HepG2 (cell line): ENCODE data around the gene C1QBP.

Source experiments
- ETV6 ChIP-seq: sonication (generic); formaldehyde crosslinking; conservative IDR thresholded peaks from 2 replicates; pipeline ENCODE4 v1.4.0; 2020; ENCODE audit warnings: missing genetic modification reagents
- ZNF672 ChIP-seq: sonication (generic); formaldehyde crosslinking; IDR thresholded peaks from 2 replicates; pipeline ENCODE4 v1.8.1; 2022; ENCODE audit warnings: missing genetic modification reagents
- TF ChIP-seq, protein P1 (sequence below): sonication (generic); formaldehyde crosslinking; IDR thresholded peaks from 2 replicates; pipeline ENCODE4 v1.5.0; 2020; ENCODE audit warnings: mild to moderate bottlenecking, missing genetic modification reagents, moderate library complexity
- TF ChIP-seq, protein P2 (sequence below): sonication (generic); formaldehyde crosslinking; IDR thresholded peaks from 2 replicates; pipeline ENCODE4 v1.4.0; 2020; ENCODE audit warnings: missing genetic modification reagents

DNA sequence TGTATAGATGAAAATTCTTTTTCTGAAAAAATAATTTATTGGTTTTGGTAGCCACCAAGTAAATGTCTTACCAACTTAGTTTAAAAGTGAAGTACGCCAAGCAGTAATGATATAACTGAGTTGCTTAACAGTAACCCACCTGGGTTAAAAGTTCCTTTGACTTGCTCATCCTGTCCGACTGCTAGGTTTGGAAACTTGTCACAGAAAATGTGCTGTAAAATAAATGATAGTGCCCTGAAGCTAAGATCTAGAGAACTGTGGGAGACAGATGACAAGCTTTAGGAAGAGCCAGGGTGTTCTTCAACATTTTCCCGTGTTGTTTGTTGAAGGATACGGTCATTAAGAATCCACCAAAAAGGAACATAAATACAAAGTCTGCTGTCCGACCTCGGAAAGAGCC lies 42.0 kb upstream of the C1QBP start:
- TF ChIP-seq ETV6 (CRISPR knock-in tag) (no peak), ZNF672 (CRISPR knock-in tag) (no peak)
- TF ChIP-seq, protein P1, sequence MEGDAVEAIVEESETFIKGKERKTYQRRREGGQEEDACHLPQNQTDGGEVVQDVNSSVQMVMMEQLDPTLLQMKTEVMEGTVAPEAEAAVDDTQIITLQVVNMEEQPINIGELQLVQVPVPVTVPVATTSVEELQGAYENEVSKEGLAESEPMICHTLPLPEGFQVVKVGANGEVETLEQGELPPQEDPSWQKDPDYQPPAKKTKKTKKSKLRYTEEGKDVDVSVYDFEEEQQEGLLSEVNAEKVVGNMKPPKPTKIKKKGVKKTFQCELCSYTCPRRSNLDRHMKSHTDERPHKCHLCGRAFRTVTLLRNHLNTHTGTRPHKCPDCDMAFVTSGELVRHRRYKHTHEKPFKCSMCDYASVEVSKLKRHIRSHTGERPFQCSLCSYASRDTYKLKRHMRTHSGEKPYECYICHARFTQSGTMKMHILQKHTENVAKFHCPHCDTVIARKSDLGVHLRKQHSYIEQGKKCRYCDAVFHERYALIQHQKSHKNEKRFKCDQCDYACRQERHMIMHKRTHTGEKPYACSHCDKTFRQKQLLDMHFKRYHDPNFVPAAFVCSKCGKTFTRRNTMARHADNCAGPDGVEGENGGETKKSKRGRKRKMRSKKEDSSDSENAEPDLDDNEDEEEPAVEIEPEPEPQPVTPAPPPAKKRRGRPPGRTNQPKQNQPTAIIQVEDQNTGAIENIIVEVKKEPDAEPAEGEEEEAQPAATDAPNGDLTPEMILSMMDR (CRISPR knock-in tag) = no peak
- TF ChIP-seq, protein P2, sequence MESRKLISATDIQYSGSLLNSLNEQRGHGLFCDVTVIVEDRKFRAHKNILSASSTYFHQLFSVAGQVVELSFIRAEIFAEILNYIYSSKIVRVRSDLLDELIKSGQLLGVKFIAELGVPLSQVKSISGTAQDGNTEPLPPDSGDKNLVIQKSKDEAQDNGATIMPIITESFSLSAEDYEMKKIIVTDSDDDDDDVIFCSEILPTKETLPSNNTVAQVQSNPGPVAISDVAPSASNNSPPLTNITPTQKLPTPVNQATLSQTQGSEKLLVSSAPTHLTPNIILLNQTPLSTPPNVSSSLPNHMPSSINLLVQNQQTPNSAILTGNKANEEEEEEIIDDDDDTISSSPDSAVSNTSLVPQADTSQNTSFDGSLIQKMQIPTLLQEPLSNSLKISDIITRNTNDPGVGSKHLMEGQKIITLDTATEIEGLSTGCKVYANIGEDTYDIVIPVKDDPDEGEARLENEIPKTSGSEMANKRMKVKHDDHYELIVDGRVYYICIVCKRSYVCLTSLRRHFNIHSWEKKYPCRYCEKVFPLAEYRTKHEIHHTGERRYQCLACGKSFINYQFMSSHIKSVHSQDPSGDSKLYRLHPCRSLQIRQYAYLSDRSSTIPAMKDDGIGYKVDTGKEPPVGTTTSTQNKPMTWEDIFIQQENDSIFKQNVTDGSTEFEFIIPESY (CRISPR knock-in tag) = no peak
